Lung (tissue), 12 donors: Measurements from ENCODE around the gene CARD18. TPM values are rescaled to one million over a fixed set of nuclear protein-coding genes. Genes with fewer than 3 reads are reported as not detected.
A peak's percentile ranks its signal among the peaks of the same experiment; 100 is the strongest.

Source experiments
- ATAC-seq: fragments of 200-7000 bp; cut with Tn5 transposase; one replicate; pipeline ENCODE4 v1.9.1; 2020; ENCODE audit warnings: moderate number of reproducible peaks; ENCODE audit not compliant: insufficient read depth, low FRiP score
- DNase-seq, 3 donors: peaks; one replicate each; pipeline ENCODE4 v3.0.0-alpha.2; 2013 to 2017
- H3K27ac ChIP-seq, 2 donors: one replicate each; pipeline ENCODE4 v1.5.1; 2013; ENCODE audit warnings: mild to moderate bottlenecking in 2 of 2, moderate library complexity in 2 of 2, control low read depth in 1 of 2, inconsistent platforms in 1 of 2, low read depth in 1 of 2, low read length in 1 of 2
- H3K27me3 ChIP-seq, 3 donors: one replicate each; pipeline ENCODE4 v1.5.1; 2013; ENCODE audit warnings: low read length in 2 of 3; ENCODE audit not compliant: control insufficient read depth in 3 of 3, insufficient read depth in 3 of 3
- H3K36me3 ChIP-seq, 4 donors: one replicate each; pipeline ENCODE4 v1.5.1; 2013; ENCODE audit warnings: low read length in 4 of 4, mild to moderate bottlenecking in 1 of 4, moderate library complexity in 1 of 4; ENCODE audit not compliant: control insufficient read depth in 4 of 4, insufficient read depth in 4 of 4
- H3K4me1 ChIP-seq, 5 donors: one replicate each; pipeline ENCODE4 v1.5.1; 2013; ENCODE audit warnings: low read length in 5 of 5, mild to moderate bottlenecking in 2 of 5, moderate library complexity in 1 of 5; ENCODE audit not compliant: control insufficient read depth in 5 of 5, insufficient read depth in 5 of 5
- H3K4me3 ChIP-seq: one replicate; pipeline ENCODE4 v1.5.1; 2013; ENCODE audit warnings: mild to moderate bottlenecking, control low read depth, moderate library complexity
- H3K9ac ChIP-seq, 2 donors: one replicate each; pipeline ENCODE4 v1.5.1; 2013; ENCODE audit warnings: low read length in 2 of 2, control low read depth in 1 of 2; ENCODE audit not compliant: insufficient read depth in 1 of 2
- H3K9me3 ChIP-seq, 4 donors: one replicate each; pipeline ENCODE4 v1.5.1; 2013; ENCODE audit warnings: low read length in 3 of 4, mild to moderate bottlenecking in 1 of 4, moderate library complexity in 1 of 4; ENCODE audit not compliant: control insufficient read depth in 4 of 4, insufficient read depth in 3 of 4
- CTCF ChIP-seq: IDR thresholded peaks from 2 replicates; pipeline ENCODE4 v1.5.1; 2012; ENCODE audit warnings: mild to moderate bottlenecking; ENCODE audit errors: control extremely low read depth, extremely low read depth
- WGBS, 2 donors: extraction: QIAGEN DNeasy Blood & Tissue Kit; methylation state at CpG; one replicate each; pipeline ENCODE4 v1.1.7; 2013; 5-methylcytosine and 5-hydroxymethylcytosine counted together
- polyA plus RNA-seq, 2 donors: library from polyadenylated mRNA; stranded (reverse); fragments of 200-250 nt; gene quantifications; one replicate each; pipeline ENCODE4 v1.2.1, GENCODE V29; 2013
- total RNA-seq, 2 donors: library from RNA; depleted of rRNA in 1 of 2; stranded (reverse); fragments of >200 nt in 1 of 2; gene quantifications; one replicate each; pipeline ENCODE4 v1.2.1, GENCODE V29; 2014 to 2021
- donor health status: control.
- donor health status: control.
- donor health status: Bipolar disorder and iron deficiency.
- donor health status: healthy.
- donor health status: DM: yes; HTN: yes; CAD: no.

The CARD18 gene
- total and polyA plus RNA-seq, 4 donors, result not detected

DNA sequence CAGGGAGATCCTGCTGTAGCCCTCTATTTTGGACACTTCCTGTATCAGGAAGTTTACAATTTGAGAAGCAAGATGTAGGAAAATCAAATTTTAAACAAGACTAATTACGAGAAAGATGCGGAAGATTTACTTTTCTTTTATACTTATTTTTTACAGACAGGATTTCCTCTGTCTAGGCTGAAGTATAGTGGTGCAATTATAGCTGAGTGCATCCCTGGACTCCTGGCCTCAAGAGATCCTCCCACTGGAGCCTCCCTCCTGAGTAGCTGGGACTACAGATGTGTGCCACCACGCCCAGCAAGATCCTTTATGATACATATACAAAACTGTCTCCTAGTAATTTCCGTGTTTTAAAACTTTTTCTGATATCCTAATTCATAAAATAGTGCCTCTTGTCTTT, 17.2 kb upstream of the CARD18 start:
- no peak overlapping the region for H3K9ac ChIP-seq
- no peak overlapping the region for H3K4me3 ChIP-seq
- no peaks in the 10 kb centered on the region for H3K9me3 ChIP-seq
- H3K36me3 ChIP-seq, result no peaks in the 10 kb centered on the region
- ATAC-seq (no peak), DNase-seq (peak in 1 of 3 donors; percentile 9)
- TF ChIP-seq CTCF, result no peak
- H3K27ac ChIP-seq, result no peak overlapping the region
- 69 to 74% methylated on average over 4 of the region's 4 CpGs for WGBS, 2 donors
- no peaks in the 10 kb centered on the region for H3K27me3 ChIP-seq
- H3K4me1 ChIP-seq, result no peaks in the 10 kb centered on the region

- Histone ChIP-seq H3K9ac (no peak overlapping the region), H3K27me3 (no peaks in the 10 kb centered on the region), H3K9me3 (no peaks in the 10 kb centered on the region), H3K4me3 (no peak overlapping the region), H3K27ac (no peak overlapping the region), H3K36me3 (no peaks in the 10 kb centered on the region), H3K4me1 (no peaks in the 10 kb centered on the region)
- WGBS, 2 donors, result 54 to 57% methylated on average over 2 of the region's 2 CpGs
- no peak for TF ChIP-seq CTCF
- DNase-seq (peak in 1 of 3 donors; percentile 29), ATAC-seq (no peak)
These were observed 16.7 kb upstream of the CARD18 start for GRCh38 chr11:105156231-105156630.

GRCh38 chr11:105155679-105156078, 16.1 kb upstream of the CARD18 start:
- no peaks in the 10 kb centered on the region for H3K9me3 ChIP-seq
- no peak for TF ChIP-seq CTCF
- H3K27ac ChIP-seq, result no peak overlapping the region
- no peak overlapping the region for H3K9ac ChIP-seq
- no peaks in the 10 kb centered on the region for H3K36me3 ChIP-seq
- H3K4me1 ChIP-seq, result no peaks in the 10 kb centered on the region
- no peak for ATAC-seq
- no peaks in the 10 kb centered on the region for H3K27me3 ChIP-seq
- WGBS, 2 donors, result 80 to 94% methylated on average over 6 of the region's 6 CpGs
- no peak for DNase-seq
- H3K4me3 ChIP-seq, result no peak overlapping the region

- WGBS, 2 donors, result 96 to 97% methylated on average over 11 of the region's 11 CpGs
- Histone ChIP-seq H3K4me3 (no peak overlapping the region), H3K4me1 (no peaks in the 10 kb centered on the region), H3K9me3 (no peaks in the 10 kb centered on the region), H3K36me3 (no peaks in the 10 kb centered on the region), H3K9ac (no peak overlapping the region), H3K27ac (no peak overlapping the region), H3K27me3 (no peaks in the 10 kb centered on the region)
- no peak for TF ChIP-seq CTCF
- DNase-seq (no peak), ATAC-seq (no peak)
These were observed 13.8 kb upstream of the CARD18 start for GRCh38 chr11:105153392-105153791.
